ENCODE data around the gene MROH9. TPM values are rescaled to one million over a fixed set of nuclear protein-coding genes. Genes with fewer than 3 reads are reported as not detected.

Gene MROH9
- polyA plus RNA-seq, 3 donors, result not detected

GRCh38 chr1:171055966-171056643 is 120.8 kb downstream of the MROH9 start:
- WGBS, 3 donors, result 81 to 98% (median 91%) methylated on average over 3 of the region's 3 CpGs
- no peak overlapping the region for H3K27ac ChIP-seq (ENCODE audit: low read depth, low read length)

GRCh38 chr1:171061425-171062143 is 126.2 kb downstream of the MROH9 start:
- H3K27ac ChIP-seq (ENCODE audit: low read depth, low read length), result no peak overlapping the region
- WGBS, 3 donors, result 66 to 83% (median 73%) methylated on average over 2 of the region's 2 CpGs

GRCh38 chr1:171062902-171063301 is 127.6 kb downstream of the MROH9 start:
- WGBS, 3 donors, result 83 to 90% (median 85%) methylated on average over 3 to 4 of the region's 4 CpGs
- H3K27ac ChIP-seq (ENCODE audit: low read depth, low read length), result no peak overlapping the region

GRCh38 chr1:171075041-171075440 is 139.7 kb downstream of the MROH9 start:
- no peak overlapping the region for H3K27ac ChIP-seq (ENCODE audit: low read depth, low read length)
- WGBS, 3 donors, result 68 to 76% (median 68%) methylated on average over 3 of the region's 3 CpGs

- H3K27ac ChIP-seq (ENCODE audit: low read depth, low read length), result no peak overlapping the region
These were observed 146.0 kb downstream of the MROH9 start for GRCh38 chr1:171081314-171081753.

- H3K27ac ChIP-seq (ENCODE audit: low read depth, low read length), result no peak overlapping the region
- 58 to 75% (median 67%) methylated on average over 7 of the region's 7 CpGs for WGBS, 3 donors
These were observed 146.4 kb downstream of the MROH9 start for GRCh38 chr1:171081763-171082201.

GRCh38 chr1:171082606-171083005 is 147.3 kb downstream of the MROH9 start:
- no peak overlapping the region for H3K27ac ChIP-seq (ENCODE audit: low read depth, low read length)
- WGBS, 3 donors, result 46 to 60% (median 59%) methylated on average over 1 of the region's 1 CpG

- WGBS, 3 donors, result 86 to 89% (median 87%) methylated on average over 5 of the region's 5 CpGs
- H3K27ac ChIP-seq (ENCODE audit: low read depth, low read length), result no peak overlapping the region
These were observed 147.9 kb downstream of the MROH9 start for GRCh38 chr1:171083222-171083621.

GRCh38 chr1:171084091-171084490 is 148.8 kb downstream of the MROH9 start:
- H3K27ac ChIP-seq (ENCODE audit: low read depth, low read length), result no peak overlapping the region

GRCh38 chr1:171084870-171085269 is 149.5 kb downstream of the MROH9 start:
- no peak overlapping the region for H3K27ac ChIP-seq (ENCODE audit: low read depth, low read length)
- 59 to 94% (median 68%) methylated on average over 2 of the region's 2 CpGs for WGBS, 3 donors

- no peak overlapping the region for H3K27ac ChIP-seq (ENCODE audit: low read depth, low read length)
These were observed 152.6 kb downstream of the MROH9 start for GRCh38 chr1:171087896-171088295.

- no peak within 1 kb of the TSS for H3K27ac ChIP-seq (ENCODE audit: low read depth, low read length)
- WGBS, 3 donors, result 65 to 92% (median 91%) methylated on average over 5 of the region's 5 CpGs
These were observed 155.3 kb downstream of the MROH9 start, which contains the start of gene FMO3 for GRCh38 chr1:171090604-171091003. Gene FMO3, plus strand, starts transcription at chr1:171090905. Its CDS starts 1,754 bp downstream, at chr1:171092659.

GRCh38 chr1:171103862-171104261 is 168.5 kb downstream of the MROH9 start:
- H3K27ac ChIP-seq (ENCODE audit: low read depth, low read length), result no peak overlapping the region
- 77 to 89% (median 86%) methylated on average over 1 of the region's 1 CpG for WGBS, 3 donors

GRCh38 chr1:171107262-171107940 is 172.1 kb downstream of the MROH9 start:
- no peak overlapping the region for H3K27ac ChIP-seq (ENCODE audit: low read depth, low read length)
- 50 to 62% (median 61%) methylated on average over 3 of the region's 3 CpGs for WGBS, 3 donors

- 73 to 91% (median 90%) methylated on average over 8 of the region's 8 CpGs for WGBS, 3 donors
- H3K27ac ChIP-seq (ENCODE audit: low read depth, low read length), result no peak overlapping the region
These were observed 172.6 kb downstream of the MROH9 start for GRCh38 chr1:171107969-171108368.

GRCh38 chr1:171109966-171110365 is 174.6 kb downstream of the MROH9 start:
- no peak overlapping the region for H3K27ac ChIP-seq (ENCODE audit: low read depth, low read length)
- WGBS, 3 donors, result 81 to 90% (median 89%) methylated on average over 7 of the region's 7 CpGs

GRCh38 chr1:171110621-171111326 is 175.4 kb downstream of the MROH9 start:
- 52 to 54% (median 53%) methylated on average over 7 of the region's 7 CpGs for WGBS, 3 donors
- H3K27ac ChIP-seq (ENCODE audit: low read depth, low read length), result no peak overlapping the region

GRCh38 chr1:171112119-171112518 is 176.8 kb downstream of the MROH9 start:
- no peak overlapping the region for H3K27ac ChIP-seq (ENCODE audit: low read depth, low read length)
- 81 to 84% (median 84%) methylated on average over 3 of the region's 3 CpGs for WGBS, 3 donors

- 64 to 84% (median 72%) methylated on average over 3 of the region's 3 CpGs for WGBS, 3 donors
- H3K27ac ChIP-seq (ENCODE audit: low read depth, low read length), result no peak overlapping the region
These were observed 178.0 kb downstream of the MROH9 start for GRCh38 chr1:171113382-171113781.

Data from adipose tissue (tissue), 3 donors.